NCI-H1436 treated with DMSO at 0.1 percent for 48 hours (cell line): ENCODE results near the gene PSMD3.
"Not testable (repeated sequence)": the region's sequence is repeated elsewhere in the genome, so short reads cannot be mapped to it uniquely, and the experiment has no call there.

Source experiments
- DNase-seq: peaks from one replicate; lab custom pipeline; 2025; lab: John Stamatoyannopoulos, UW

The PSMD3 gene

DNA sequence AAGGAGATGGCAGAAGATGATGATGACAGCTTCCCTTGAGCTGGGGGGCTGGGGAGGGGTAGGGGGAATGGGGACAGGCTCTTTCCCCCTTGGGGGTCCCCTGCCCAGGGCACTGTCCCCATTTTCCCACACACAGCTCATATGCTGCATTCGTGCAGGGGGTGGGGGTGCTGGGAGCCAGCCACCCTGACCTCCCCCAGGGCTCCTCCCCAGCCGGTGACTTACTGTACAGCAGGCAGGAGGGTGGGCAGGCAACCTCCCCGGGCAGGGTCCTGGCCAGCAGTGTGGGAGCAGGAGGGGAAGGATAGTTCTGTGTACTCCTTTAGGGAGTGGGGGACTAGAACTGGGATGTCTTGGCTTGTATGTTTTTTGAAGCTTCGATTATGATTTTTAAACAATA, 16.9 kb downstream of the PSMD3 start:
- no peak for DNase-seq

DNA sequence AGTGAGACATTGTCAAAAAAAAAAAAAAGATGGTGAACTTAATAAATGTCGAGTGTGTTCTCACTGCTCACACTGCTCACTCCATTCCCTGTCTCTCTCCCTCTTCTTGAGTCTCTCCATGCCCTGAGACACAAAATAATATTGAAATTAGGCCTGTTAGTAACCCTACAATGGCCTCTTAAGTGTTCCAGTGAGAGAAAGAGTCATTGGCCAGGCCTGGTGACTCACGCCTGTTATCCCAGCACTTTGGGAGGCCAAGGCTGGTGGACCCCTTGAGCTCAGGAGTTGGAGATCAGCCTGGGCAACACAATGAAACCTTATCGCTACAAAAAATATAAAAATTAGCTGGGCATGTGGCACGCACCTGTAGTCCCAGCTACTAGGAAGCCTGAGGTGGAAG, 18.5 kb downstream of the PSMD3 start:
- no peak for DNase-seq

DNA sequence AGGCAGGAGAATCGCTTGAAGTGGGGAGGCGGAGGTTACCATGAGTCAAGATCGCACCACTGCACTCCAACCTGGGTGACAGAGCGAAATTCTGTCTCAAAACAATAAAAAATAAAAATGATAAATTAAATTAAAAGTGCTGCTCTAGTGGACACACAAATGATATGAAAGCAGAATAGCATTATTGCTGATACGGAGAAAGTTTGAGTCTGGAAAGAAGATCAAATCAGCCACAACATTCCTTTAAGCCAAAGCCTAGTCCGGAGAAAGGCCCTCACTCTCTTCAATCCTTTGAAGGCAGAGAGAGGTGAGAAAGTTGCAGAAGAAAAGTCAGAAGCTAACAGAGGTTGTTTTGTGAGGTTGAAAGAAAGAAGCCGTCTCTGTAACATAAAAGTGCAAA, 19.6 kb downstream of the PSMD3 start:
- DNase-seq: no peak

DNA sequence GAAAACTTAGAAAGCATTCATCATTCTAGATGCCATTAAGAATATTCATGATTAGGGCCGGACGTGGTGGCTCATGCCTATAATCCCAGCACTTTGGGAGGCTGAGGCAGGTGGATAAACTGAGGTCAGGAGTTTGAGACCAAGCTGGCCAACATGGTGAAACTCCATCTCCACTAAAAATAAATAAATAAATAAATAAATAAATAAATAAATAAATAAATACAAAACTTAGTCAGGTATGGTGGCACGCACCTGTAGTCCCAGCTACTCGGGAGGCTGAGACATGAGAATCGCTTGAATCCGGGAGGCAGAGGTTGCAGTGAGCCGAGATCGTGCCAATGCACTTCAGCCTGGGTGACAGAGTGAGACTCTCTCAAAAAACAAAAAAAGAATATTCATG, 20.7 kb downstream of the PSMD3 start:
- DNase-seq: not testable (repeated sequence)

DNA sequence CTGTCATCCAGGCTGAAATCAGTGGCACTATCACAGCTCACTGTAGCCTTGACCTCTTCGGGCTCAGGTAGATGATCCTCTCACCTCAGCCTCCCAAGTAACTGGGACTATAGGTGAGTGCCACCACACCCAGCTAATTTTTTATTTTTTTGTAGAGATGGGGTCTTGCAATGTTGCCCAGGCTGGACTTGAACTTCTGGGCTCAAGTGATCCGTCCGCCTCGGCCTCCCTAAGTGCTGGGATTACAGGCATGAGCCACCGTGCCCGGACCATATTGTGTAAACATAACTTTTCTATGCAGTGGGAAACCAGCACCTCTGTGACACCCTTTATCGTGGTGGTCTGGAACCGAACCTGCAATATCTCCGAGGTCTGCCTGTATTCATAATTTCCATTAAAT, 23.5 kb downstream of the PSMD3 start:
- DNase-seq: no peak

DNA sequence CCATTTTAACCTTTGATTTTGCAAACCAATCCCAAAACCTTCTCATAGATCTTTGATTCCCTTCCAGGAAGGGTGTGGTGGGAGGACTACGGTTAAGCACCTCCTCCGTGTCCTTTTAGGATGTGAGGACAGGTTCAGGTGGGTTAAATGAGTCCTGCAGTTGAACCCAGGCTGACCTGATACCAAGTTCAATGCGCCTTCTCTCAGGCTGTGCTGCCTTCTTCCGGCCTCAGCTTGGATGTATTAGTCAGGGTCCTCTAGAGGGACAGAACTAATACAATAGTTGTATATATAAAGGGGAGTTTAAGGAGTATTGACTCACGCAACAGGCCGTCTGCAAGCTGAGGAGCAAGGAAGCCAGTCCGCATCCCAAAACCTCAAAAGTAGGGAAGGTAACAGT, 24.1 kb downstream of the PSMD3 start:
- DNase-seq: no peak

DNA sequence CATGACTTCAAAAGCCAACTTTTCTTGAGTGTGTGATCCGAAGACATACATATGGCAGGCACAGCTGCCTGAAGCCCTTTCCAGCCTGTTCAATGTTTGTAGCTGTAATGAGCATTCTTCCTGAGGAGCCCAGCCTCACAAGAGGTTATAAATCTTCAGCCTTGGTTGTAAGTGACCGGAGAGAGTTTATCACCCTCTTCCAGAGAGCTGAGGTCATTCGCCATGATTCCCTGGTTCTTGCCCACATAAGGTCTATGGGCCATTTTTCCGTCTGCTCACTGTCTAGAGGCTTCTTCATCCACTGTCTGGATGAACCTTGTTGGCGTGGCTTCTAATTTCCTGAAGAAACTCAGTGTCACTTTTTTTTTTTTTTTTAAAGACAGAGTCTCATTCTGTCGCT, 24.9 kb downstream of the PSMD3 start:
- DNase-seq: no peak

DNA sequence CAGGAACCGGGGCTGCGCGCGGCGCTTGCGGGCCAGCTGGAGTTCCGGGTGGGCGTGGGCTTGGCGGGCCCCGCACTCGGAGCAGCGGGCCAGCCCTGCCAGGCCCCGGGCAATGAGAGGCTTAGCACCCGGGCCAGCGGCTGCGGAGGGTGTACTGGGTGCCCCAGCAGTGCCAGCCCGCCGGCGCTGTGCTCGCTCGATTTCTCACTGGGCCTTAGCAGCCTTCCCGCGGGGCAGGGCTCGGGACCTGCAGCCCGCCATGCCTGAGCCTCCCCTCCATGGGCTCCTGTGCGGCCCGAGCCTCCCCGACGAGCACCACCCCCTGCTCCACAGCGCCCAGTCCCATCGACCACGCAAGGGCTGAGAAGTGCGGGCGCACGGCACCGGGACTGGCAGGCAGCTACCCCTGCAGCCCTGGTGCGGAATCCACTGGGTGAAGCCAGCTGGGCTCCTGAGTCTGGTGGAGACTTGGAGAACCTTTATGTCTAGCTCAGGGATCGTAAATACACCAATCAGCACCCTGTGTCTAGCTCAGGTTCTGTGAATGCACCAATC, 30.4 kb downstream of the PSMD3 start:
- not testable (repeated sequence) for DNase-seq

DNA sequence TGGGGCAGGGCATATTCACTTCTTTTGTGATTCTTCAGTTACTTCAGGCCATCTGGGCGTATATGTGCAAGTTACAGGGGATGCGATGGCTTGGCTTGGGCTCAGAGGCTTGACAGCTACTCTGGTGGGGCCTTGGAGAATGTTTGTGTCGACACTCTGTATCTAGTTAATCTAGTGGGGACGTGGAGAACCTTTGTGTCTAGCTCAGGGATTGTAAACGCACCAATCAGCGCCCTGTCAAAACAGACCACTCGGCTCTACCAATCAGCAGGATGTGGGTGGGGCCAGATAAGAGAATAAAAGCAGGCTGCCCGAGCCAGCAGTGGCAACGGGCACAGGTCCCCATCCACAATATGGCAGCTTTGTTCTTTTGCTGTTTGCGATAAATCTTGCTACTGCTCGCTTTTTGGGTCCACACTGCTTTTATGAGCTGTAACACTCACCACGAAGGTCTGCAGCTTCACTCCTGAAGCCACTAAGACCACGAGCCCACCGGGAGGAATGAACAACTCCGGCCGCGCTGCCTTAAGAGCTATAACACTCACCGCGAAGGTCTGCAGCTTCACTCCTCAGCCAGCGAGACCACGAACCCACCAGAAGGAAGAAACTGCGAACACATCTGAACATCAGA, 31.5 kb downstream of the PSMD3 start:
- not testable (repeated sequence) for DNase-seq

DNA sequence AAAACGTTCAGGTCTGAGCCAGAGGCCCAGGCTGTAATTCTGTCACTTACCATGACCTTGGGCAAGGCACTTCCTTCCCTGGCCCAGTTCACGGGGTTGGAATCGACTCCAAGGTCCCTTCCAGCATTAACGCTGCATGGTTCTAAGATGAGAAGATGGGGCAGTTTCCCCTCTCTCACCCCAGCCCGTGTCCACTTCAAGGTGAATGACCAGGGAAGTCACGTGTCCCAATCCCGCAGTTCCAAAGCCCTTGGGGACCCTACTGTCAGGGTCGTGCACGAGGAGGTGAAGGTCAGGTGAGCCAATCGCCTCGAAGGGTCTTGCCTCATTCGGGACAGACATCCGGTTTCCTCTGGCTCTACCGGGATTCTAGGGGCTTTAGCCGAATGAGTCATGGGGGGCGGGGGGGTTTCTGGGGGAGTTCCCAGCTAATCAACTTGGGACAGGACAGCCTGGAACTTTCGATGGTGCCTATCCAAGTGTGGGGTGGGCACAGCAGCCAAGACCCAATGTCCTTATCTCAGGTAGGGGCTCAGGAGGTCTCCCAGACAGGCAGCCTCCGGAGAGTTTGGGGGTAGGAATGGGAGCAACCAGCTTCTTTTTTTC, 33.9 kb downstream of the PSMD3 start:
- DNase-seq: no peak

DNA sequence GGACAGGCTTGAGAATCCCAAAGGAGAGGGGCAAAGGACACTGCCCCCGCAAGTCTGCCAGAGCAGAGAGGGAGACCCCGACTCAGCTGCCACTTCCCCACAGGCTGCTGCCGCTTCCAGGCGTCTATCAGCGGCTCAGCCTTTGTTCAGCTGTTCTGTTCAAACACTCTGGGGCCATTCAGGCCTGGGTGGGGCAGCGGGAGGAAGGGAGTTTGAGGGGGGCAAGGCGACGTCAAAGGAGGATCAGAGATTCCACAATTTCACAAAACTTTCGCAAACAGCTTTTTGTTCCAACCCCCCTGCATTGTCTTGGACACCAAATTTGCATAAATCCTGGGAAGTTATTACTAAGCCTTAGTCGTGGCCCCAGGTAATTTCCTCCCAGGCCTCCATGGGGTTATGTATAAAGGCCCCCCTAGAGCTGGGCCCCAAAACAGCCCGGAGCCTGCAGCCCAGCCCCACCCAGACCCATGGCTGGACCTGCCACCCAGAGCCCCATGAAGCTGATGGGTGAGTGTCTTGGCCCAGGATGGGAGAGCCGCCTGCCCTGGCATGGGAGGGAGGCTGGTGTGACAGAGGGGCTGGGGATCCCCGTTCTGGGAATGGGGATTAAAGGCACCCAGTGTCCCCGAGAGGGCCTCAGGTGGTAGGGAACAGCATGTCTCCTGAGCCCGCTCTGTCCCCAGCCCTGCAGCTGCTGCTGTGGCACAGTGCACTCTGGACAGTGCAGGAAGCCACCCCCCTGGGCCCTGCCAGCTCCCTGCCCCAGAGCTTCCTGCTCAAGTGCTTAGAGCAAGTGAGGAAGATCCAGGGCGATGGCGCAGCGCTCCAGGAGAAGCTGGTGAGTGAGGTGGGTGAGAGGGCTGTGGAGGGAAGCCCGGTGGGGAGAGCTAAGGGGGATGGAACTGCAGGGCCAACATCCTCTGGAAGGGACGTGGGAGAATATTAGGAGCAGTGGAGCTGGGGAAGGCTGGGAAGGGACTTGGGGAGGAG, 34.7 kb downstream of the PSMD3 start, which contains the start of gene CSF3:
Gene CSF3 (plus strand): TSS at position 436 of the 993 bp plus-strand sequence. CDS start 35 bp downstream, at position 471.
- no peak for DNase-seq

DNA sequence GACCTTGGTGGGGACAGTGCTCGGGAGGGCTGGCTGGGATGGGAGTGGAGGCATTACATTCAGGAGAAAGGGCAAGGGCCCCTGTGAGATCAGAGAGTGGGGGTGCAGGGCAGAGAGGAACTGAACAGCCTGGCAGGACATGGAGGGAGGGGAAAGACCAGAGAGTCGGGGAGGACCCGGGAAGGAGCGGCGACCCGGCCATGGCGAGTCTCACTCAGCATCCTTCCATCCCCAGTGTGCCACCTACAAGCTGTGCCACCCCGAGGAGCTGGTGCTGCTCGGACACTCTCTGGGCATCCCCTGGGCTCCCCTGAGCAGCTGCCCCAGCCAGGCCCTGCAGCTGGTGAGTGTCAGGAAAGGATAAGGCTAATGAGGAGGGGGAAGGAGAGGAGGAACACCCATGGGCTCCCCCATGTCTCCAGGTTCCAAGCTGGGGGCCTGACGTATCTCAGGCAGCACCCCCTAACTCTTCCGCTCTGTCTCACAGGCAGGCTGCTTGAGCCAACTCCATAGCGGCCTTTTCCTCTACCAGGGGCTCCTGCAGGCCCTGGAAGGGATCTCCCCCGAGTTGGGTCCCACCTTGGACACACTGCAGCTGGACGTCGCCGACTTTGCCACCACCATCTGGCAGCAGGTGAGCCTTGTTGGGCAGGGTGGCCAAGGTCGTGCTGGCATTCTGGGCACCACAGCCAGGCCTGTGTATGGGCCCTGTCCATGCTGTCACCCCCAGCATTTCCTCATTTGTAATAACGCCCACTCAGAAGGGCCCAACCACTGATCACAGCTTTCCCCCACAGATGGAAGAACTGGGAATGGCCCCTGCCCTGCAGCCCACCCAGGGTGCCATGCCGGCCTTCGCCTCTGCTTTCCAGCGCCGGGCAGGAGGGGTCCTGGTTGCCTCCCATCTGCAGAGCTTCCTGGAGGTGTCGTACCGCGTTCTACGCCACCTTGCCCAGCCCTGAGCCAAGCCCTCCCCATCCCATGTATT, 35.7 kb downstream of the PSMD3 start:
- no peak for DNase-seq

DNA sequence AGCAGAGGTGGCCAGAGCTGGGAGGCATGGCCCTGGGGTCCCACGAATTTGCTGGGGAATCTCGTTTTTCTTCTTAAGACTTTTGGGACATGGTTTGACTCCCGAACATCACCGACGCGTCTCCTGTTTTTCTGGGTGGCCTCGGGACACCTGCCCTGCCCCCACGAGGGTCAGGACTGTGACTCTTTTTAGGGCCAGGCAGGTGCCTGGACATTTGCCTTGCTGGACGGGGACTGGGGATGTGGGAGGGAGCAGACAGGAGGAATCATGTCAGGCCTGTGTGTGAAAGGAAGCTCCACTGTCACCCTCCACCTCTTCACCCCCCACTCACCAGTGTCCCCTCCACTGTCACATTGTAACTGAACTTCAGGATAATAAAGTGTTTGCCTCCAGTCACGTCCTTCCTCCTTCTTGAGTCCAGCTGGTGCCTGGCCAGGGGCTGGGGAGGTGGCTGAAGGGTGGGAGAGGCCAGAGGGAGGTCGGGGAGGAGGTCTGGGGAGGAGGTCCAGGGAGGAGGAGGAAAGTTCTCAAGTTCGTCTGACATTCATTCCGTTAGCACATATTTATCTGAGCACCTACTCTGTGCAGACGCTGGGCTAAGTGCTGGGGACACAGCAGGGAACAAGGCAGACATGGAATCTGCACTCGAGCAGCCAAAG, 36.9 kb downstream of the PSMD3 start:
- no peak for DNase-seq

DNA sequence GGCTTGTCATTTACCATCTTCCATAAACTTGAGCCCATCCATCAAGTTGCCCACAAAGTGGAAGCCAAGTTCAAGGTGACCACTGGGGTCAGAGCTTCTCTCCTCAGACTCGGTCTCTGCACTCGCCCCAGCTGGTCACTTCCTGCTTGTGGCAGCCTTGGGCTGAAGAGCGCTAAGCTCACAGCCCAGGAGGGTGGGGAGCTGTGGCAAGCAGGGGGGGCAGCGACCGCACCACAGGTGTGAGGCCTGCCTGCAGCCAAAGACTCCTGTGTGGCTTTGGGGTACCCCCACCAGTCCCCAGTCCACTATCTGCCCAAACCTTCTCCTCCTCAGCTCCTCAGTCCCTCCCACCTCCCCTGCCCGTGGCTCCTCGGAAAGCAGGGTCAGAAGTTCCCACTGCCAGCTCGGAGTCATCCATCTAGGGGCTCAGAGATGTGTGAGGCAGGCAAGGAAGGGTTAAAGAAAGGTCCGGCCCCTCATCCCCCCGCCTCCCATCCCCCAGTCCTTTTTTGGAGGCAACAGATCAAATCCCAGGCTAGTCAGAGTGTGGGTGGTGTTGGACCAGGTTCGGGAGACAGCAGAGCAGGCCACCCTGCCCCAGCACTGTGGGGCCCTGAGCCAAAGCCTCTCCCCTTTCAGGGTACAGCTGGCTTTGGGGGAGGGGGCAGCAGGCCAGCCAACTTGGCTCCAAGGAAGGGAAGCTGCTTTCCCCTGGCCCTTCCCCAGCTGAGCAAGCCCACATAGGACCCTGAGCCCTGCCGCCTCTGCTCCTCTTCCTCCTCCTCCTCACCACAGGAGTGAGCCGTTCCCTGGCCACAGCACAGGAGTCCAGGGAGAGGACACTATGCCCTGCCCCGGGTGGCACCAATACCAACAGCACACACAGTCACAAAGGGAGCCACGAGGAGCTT, 37.9 kb downstream of the PSMD3 start:
- DNase-seq: no peak

DNA sequence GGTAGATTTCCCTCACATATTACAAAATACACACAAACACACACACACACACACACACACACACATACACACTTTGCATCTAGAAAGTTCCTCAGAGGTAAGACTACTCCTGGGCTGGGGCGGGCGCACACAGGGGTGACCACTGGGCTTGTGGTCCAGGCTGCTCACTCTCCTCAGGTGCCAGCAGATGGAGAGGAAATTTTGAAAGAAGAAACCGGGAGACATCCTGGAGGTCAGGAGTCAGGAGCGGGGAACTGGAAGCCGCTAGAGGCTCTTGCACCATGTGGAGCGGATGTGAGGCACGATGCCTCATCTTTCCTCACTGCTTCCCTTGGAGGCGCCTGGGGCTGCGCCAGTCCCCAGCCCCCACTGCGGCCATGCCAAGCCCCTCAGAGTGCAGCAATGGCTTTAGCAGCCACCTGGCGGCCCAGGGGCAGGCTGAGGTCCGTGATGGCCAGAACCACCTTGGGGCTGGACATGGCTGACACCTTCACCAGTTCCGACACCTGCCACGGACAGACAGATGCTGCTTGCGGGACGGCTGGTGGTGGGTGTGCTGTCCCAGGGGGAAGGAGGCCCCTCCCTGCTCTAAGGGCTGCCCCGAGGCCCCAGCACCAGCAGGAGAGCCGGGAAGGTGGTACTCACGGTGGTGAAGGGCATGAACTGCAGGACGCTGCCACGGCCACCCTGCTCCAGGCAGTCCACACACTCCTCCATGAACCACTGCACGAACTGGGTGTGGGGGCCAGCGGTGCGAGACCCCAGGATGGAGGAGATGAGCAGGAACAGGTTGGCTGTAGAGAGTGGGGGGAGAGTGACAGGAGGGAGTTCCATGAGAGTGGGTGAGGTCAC, 38.8 kb downstream of the PSMD3 start:
- DNase-seq: no peak

DNA sequence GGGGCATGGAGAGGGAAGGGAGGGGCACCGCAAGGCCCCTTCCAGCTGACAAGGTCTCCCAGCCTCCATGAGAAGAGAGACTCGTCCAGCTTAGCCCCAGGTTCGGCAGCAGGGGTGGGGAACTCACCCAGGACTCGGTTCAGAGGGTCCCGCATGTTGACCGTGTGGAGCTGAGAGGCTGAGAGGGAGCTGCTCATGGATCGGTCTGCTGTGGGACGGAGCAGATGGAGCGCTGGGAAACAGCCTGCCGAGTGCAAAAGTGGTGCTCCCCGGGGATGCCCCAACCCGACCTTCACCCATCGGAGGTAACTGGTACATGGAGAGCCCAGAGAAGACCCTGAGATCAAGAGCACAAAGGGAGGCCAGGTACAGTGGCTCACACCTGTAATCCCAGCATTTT, 39.5 kb downstream of the PSMD3 start:
- no peak for DNase-seq

DNA sequence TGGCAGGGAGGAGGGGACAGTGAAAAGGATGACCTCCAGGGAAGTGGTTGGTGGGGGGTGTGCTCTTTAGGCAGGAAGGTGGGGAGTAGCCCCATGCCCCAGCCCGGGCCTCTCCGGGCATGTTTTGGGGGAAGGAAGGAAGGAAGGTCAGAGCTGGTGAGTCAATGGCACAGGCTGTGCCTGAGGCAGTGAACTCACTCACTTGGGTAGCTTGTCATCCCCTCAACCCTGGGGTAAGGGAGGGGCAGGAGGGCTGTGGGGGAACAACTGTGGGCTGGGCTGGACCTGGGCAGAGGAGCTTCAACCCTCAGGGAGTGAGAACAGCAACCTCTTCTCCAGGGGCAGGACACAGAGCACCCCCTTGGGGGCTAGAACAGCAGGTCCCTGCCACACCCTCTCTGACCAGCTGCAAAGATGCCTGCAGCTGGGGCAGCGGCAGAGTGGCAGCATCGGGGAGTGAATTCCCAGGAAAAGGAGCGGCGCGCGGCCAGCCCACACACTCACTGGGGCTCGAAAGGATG, 40.9 kb downstream of the PSMD3 start:
- DNase-seq: no peak

DNA sequence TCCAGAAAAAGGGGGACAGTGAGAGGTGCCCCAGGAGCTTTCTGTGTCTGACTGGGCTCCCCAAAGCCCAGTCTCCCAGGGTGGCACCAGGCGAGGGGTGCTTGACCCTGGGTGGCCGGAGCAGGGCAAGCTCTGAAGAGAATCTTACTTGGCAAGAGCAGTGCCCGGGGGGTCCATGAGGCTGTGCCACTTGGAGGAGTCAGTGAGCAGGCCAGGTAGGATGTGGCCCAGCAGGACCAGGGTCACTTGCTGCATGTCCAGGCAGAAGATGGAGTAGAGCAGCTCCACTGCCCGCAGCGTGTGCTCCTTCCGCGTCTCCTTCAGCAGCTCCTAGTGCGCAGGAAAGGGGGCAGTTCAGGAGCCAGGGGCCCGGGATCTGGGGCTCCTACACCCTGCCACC, 41.9 kb downstream of the PSMD3 start:
- DNase-seq: no peak
